Caco-2 (cell line): ENCODE measurements around the gene FAM174B. TPM values are rescaled to one million over a fixed set of nuclear protein-coding genes. Genes with fewer than 3 reads are reported as not detected.
A peak's percentile ranks its signal among the peaks of the same experiment; 100 is the strongest.

Experiments
- BruUV-seq: library from RNA; stranded (reverse); fragments of 400-500 nt; replicated peaks from 2 replicates; lab custom pipeline; 2021; lab: Mats Ljungman, UMichigan
- CTCF ChIA-PET: fragments of 300-600 bp; sonication (Branson Sonifier 250); formaldehyde crosslinking; loops from one replicate; lab custom pipeline; 2022; ENCODE audit warnings: antibody characterized with exemption; lab: Charles Lee
- POLR2A ChIA-PET: fragments of 300-600 bp; sonication (Branson Sonifier 250); formaldehyde crosslinking; loops from one replicate; lab custom pipeline; 2022; ENCODE audit warnings: antibody characterized with exemption; lab: Charles Lee
- DNase-seq, 2 experiments: peaks; one replicate each; pipeline versions ENCODE4 v3.0.0 to v3.0.0-alpha.2; 2020 to 2022
- H3K27me3 ChIP-seq: replicated peaks from 2 replicates; pipeline ENCODE4 v1.6.0; 2011; ENCODE audit warnings: low read length; ENCODE audit not compliant: control insufficient read depth, insufficient read depth
- H3K36me3 ChIP-seq: 2 replicates; pipeline ENCODE4 v1.5.1; 2011; ENCODE audit warnings: low read length; ENCODE audit not compliant: control insufficient read depth, insufficient read depth
- H3K4me1 ChIP-seq: fragments of 250-450 bp; sonication (Bioruptor Pico); 2 replicates; pipeline ENCODE4 v1.5.1; 2020; ENCODE audit warnings: mild to moderate bottlenecking
- H3K4me3 ChIP-seq: 2 replicates; pipeline ENCODE4 v1.5.1; 2011; ENCODE audit warnings: low read depth, mild to moderate bottlenecking, control low read depth, low read length
- H3K9me3 ChIP-seq: fragments of 250-450 bp; sonication (Bioruptor Pico); 2 replicates; pipeline ENCODE4 v1.5.1; 2020; ENCODE audit warnings: mild to moderate bottlenecking, moderate library complexity
- H3K27ac Mint-ChIP-seq: one replicate; pipeline ENCODE4 v1.8.0; 2022; ENCODE audit warnings: mixed read lengths; ENCODE audit not compliant: unreplicated experiment
- H3K27me3 Mint-ChIP-seq: one replicate; pipeline ENCODE4 v1.8.0; 2022; ENCODE audit warnings: mixed read lengths; ENCODE audit not compliant: insufficient read depth, unreplicated experiment
- H3K36me3 Mint-ChIP-seq: one replicate; pipeline ENCODE4 v1.8.0; 2022; ENCODE audit warnings: mild to moderate bottlenecking, mixed read lengths; ENCODE audit not compliant: insufficient read depth, unreplicated experiment
- H3K4me1 Mint-ChIP-seq: one replicate; pipeline ENCODE4 v1.8.0; 2022; ENCODE audit warnings: low read depth, mixed read lengths; ENCODE audit not compliant: unreplicated experiment
- H3K4me3 Mint-ChIP-seq: one replicate; pipeline ENCODE4 v1.8.0; 2022; ENCODE audit warnings: mild to moderate bottlenecking, moderate library complexity, mixed read lengths; ENCODE audit not compliant: unreplicated experiment
- H3K9me3 Mint-ChIP-seq: one replicate; pipeline ENCODE4 v1.8.0; 2022; ENCODE audit warnings: mixed read lengths; ENCODE audit not compliant: unreplicated experiment
- intact Hi-C: fragments of 100-400 bp; cut with micrococcal nuclease; formaldehyde crosslinking; loops from one replicate; pipeline ENCODE4 v1.10.0; 2022; ENCODE audit not compliant: unreplicated experiment
- total RNA-seq: library from RNA; stranded (reverse); gene quantifications from 2 replicates; pipeline ENCODE4 v1.2.3, GENCODE V29; 2022
- TF ChIP-seq, protein P1 (sequence below), 2 experiments: fragments of 200-600 bp in 1 of 2; IDR thresholded peaks; 1 replicate in 1 of 2; 2 replicates in 1 of 2; pipeline versions ENCODE4 v1.5.1 to v1.8.0; 2011 to 2022; ENCODE audit warnings: antibody characterized with exemption in 1 of 2, control low read depth in 1 of 2, inconsistent platforms in 1 of 2, low read depth in 1 of 2, low read length in 1 of 2, mild to moderate bottlenecking in 1 of 2, moderate library complexity in 1 of 2; ENCODE audit not compliant: insufficient read depth in 1 of 2, severe bottlenecking in 1 of 2, unreplicated experiment in 1 of 2

Gene FAM174B
- total RNA-seq, 1 experiment from 2014 or later = 79.4 TPM

- BruUV-seq = no TSS peak
- no peaks in the 10 kb centered on the region for H3K27me3 ChIP-seq
Observed at GRCh38 chr15:92654662-92655061, 913 bp downstream of the FAM174B start.

GRCh38 chr15:92653836-92654539, 1.6 kb downstream of the FAM174B start:
- Mint-ChIP-seq H3K27me3 (no peaks in the 10 kb centered on the region), H3K36me3 (peaks cover 45% of the 10 kb centered on the region), H3K9me3 (no peaks in the 10 kb centered on the region), H3K27ac (peak overlapping the region; percentile 45), H3K4me3 (peak overlapping the region; percentile 89), H3K4me1 (peaks cover 33% of the 10 kb centered on the region)
- no peaks in the 10 kb centered on the region for H3K27me3 ChIP-seq
- peaks cover 52% of the 10 kb centered on the region for H3K4me1 ChIP-seq
- H3K4me3 ChIP-seq = peak overlapping the region; percentile 86
- TF ChIP-seq, protein P1, sequence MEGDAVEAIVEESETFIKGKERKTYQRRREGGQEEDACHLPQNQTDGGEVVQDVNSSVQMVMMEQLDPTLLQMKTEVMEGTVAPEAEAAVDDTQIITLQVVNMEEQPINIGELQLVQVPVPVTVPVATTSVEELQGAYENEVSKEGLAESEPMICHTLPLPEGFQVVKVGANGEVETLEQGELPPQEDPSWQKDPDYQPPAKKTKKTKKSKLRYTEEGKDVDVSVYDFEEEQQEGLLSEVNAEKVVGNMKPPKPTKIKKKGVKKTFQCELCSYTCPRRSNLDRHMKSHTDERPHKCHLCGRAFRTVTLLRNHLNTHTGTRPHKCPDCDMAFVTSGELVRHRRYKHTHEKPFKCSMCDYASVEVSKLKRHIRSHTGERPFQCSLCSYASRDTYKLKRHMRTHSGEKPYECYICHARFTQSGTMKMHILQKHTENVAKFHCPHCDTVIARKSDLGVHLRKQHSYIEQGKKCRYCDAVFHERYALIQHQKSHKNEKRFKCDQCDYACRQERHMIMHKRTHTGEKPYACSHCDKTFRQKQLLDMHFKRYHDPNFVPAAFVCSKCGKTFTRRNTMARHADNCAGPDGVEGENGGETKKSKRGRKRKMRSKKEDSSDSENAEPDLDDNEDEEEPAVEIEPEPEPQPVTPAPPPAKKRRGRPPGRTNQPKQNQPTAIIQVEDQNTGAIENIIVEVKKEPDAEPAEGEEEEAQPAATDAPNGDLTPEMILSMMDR (IDR thresholded peaks at IDR 0.05; ENCODE audit: insufficient read depth in 1 of 2, low read depth in 1 of 2, low read length in 1 of 2, severe bottlenecking in 1 of 2, unreplicated experiment in 1 of 2) = peak in 1 of 2 experiments; percentile 26
- peak; percentile 76 for DNase-seq
- CTCF ChIA-PET = interaction anchor here (0.6 to 1.4 kb wide), 6 partner anchors 13 to 244 kb away, joined by 3 to 9 read pairs (median 4); no protein-coding TSS in a partner anchor
- 0 out of 2 replicates have a peak, but pooled peaks cover 4% of the 10 kb centered on the region for H3K9me3 ChIP-seq
- POLR2A ChIA-PET = interaction anchor here (1.1 to 1.6 kb wide), 2 partner anchors 15 to 228 kb away, joined by 3 to 4 read pairs; no protein-coding TSS in a partner anchor
- peaks cover 7% of the 10 kb centered on the region for H3K36me3 ChIP-seq
- intact Hi-C loops = loop anchor here (1.0 to 2.0 kb wide), 3 partner anchors 29 to 60 kb away; no protein-coding TSS in a partner anchor
- BruUV-seq = TSS peak; percentile 20

More at GRCh38 chr15:92654662-92655061, 913 bp downstream of the FAM174B start:
- CTCF ChIA-PET = interaction anchor here (0.7 to 1.4 kb wide), 4 partner anchors 10 to 244 kb away, joined by 3 to 9 read pairs (median 6); no protein-coding TSS in a partner anchor
- Mint-ChIP-seq H3K27me3 (no peaks in the 10 kb centered on the region), H3K27ac (peak overlapping the region; percentile 85), H3K4me3 (peak overlapping the region; percentile 89), H3K4me1 (peaks cover 33% of the 10 kb centered on the region), H3K9me3 (no peaks in the 10 kb centered on the region), H3K36me3 (peaks cover 40% of the 10 kb centered on the region)
- H3K4me3 ChIP-seq = peak overlapping the region; percentile 86
- no peak for DNase-seq
- H3K36me3 ChIP-seq = peaks cover 7% of the 10 kb centered on the region
- TF ChIP-seq, protein P1 (IDR thresholded peaks at IDR 0.05; ENCODE audit: insufficient read depth in 1 of 2, low read depth in 1 of 2, low read length in 1 of 2, severe bottlenecking in 1 of 2, unreplicated experiment in 1 of 2) = no peak
- peaks cover 56% of the 10 kb centered on the region for H3K4me1 ChIP-seq
- 0 out of 2 replicates have a peak, but pooled peaks cover 4% of the 10 kb centered on the region for H3K9me3 ChIP-seq
- POLR2A ChIA-PET = interaction anchor here (1.6 kb wide), 1 partner anchor 227 kb away, joined by 4 read pairs; no protein-coding TSS in a partner anchor
- intact Hi-C loops = loop anchor here (1.0 to 2.0 kb wide), 3 partner anchors 29 to 60 kb away; no protein-coding TSS in a partner anchor

DNA sequence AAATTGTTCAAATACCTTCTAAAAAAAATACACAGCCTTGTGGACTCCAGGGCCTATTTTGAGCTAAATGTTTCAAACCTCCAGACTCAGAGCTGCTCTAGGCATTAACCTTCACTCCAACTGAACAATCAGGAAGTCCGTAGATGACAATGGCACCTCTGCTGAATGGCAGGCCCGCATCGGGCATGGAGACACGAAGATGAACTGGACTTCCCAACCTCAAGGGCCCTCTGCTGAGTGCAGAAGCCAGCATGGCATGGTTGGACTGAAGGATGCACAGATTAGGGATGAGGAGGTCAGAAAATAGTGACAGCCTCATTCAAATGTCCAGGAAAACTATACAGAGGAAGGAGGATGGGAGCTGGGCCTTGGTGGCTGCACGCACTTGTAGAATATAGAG, 2.2 kb downstream of the FAM174B start:
- H3K9me3 ChIP-seq = peaks cover 6% of the 10 kb centered on the region; the same call in 1 of the 2 replicates
- no peak for DNase-seq
- no peak overlapping the region for H3K4me3 ChIP-seq
- TF ChIP-seq, protein P1 (IDR thresholded peaks at IDR 0.05; ENCODE audit: insufficient read depth in 1 of 2, low read depth in 1 of 2, low read length in 1 of 2, severe bottlenecking in 1 of 2, unreplicated experiment in 1 of 2) = no peak
- no peaks in the 10 kb centered on the region for H3K27me3 Mint-ChIP-seq
- no peaks in the 10 kb centered on the region for H3K27me3 ChIP-seq
- no peaks in the 10 kb centered on the region for H3K9me3 Mint-ChIP-seq
- intact Hi-C loops = no loop called here
- peaks cover 50% of the 10 kb centered on the region for H3K4me1 ChIP-seq
- peaks cover 50% of the 10 kb centered on the region for H3K36me3 Mint-ChIP-seq
- H3K4me3 Mint-ChIP-seq = peak overlapping the region; percentile 89
- no TSS peak for BruUV-seq
- H3K27ac Mint-ChIP-seq = peak overlapping the region; percentile 45
- peaks cover 9% of the 10 kb centered on the region for H3K36me3 ChIP-seq
- ChIA-PET POLR2A (interaction anchor here (1.1 to 1.6 kb wide), 2 partner anchors 16 to 229 kb away, joined by 3 to 4 read pairs; no protein-coding TSS in a partner anchor), CTCF (interaction anchor here (0.9 to 1.4 kb wide), 2 partner anchors 14 to 15 kb away, joined by 4 to 9 read pairs; no protein-coding TSS in a partner anchor)
- H3K4me1 Mint-ChIP-seq = peaks cover 33% of the 10 kb centered on the region
